Fibroblast of upper back skin (primary cell): ENCODE results near the gene HHATL.
"Not testable (repeated sequence)": the region's sequence is repeated elsewhere in the genome, so short reads cannot be mapped to it uniquely, and the experiment has no call there.

Experiments used
- DNase-seq: peaks from one replicate; pipeline ENCODE4 v3.0.0-alpha.2; 2013

HHATL gene

GRCh38 chr3:42733501-42734262 lies 31.1 kb upstream of the HHATL start:
- no peak for DNase-seq

- no peak for DNase-seq
Measured at GRCh38 chr3:42732829-42733459, 30.3 kb upstream of the HHATL start.

DNA sequence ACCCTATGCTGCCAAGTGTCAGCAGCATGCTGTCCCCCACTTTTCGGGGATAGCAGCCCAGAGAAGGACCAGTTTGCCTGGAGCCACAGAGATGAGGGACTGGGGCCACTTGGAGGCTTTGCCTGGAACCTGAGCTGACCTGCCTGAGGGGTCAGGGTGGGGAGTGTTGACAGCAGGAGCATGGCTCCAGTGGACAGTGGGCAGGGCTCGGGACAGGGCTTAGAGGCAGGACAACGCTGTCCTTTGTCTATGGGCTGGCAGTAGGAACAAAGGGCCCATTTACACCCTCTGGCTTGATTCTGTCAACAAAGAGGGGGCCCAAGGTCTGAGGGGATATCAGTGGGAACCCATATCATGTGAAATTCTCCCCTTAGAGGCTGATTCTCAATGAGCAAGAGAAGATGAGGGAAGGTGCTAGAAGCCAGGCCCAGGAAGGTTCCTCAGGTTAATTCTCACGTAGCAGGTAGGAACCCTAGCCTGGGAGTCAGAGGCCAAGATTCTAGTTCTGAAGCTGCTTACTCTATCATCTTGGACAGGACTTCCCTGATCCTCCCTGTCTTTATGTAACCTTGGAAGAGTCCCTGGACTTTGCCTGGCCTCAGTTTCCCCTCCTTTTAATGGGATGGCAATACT lies 29.7 kb upstream of the HHATL start:
- no peak for DNase-seq

- no peak for DNase-seq
Measured at GRCh38 chr3:42731476-42732195, 29.0 kb upstream of the HHATL start.

DNA sequence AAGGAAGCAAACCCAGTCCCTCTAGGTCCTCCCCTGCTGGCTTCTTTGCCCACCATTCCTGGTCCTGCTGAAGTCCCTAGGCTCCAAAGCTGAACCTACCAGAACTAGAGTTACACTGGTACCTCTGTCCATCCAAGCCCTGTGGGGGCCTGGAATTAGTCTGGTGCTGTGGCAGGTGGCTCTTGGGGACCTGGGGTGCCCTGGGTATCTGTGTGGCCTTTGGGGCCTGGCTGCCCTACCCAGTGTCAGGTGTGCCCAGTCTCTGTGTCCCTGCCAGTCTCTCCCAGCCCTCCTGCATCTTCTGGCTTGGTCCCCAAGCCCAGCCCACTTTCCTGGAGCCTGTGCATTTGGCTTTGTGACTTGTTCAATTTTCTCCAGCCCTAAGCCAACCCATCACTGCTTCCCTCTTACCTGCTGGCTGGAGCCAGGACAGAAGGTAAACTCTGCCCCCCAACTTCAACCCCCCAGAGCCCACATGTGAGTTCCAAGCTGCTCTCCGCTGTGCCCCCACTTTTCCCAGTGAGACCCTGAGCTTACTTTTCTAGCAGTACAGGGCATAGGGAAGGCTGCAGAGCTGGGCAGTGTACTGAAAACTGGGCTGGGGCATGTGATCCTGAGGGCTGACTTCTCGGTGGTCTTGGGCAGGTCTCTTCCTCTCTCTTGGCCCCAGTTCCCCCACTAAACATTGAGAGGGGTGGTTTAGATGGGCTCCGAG lies 28.3 kb upstream of the HHATL start:
- no peak for DNase-seq

DNA sequence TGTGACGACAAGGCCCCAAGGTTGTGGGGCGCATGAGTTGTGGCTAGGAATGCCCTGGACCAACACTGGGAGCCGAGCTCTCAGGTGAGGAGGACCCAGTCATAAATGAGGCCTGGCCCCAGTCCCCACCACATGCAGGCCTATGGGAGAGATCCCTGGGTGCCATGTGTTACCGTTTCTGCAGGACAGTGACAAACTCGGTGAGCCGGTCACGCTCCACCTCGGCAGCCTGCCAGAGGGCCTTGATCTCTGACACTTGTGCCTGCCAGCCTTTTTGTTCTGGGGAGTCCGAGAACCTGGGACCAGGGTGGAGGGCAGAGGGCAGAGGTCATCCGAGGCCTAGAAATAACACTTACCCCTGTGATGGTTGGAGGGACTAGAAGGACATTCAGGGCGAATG lies 27.7 kb upstream of the HHATL start:
- DNase-seq: no peak

- DNase-seq: no peak
Measured at GRCh38 chr3:42729404-42730145, 27.0 kb upstream of the HHATL start.

DNA sequence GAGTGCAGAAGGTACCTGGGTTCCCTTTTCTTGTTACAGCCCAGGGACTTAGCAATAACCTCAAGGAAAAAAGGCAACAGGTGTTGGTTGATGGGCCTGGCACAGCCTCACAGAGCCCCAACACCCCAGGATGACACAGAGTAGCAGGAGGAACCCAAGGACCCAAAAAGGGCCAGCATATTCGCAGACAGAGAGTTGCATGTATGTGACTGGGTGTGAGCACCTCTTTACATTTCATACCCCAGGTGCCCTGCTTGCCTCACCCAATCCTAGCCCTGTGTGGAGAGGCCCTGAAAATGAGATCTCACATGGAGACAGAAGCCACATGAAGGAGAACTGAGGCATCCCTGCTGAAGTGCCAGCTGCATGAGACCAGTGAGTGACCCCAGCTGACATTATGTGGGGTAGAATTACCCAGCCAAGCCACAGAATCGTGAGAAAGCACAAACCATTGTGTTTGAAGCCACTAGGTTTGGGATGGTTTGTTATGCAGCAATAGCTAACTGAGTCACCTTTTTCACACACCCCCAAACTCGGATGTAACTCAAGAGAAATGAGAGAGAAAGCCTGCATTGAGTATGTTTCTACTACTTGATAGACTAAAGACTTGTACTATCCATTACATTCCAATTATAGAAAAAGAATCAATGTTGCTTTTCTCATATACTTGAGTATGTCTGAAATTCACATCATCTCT lies 26.2 kb upstream of the HHATL start:
- DNase-seq: no peak

GRCh38 chr3:42728056-42728455 lies 25.5 kb upstream of the HHATL start:
- no peak for DNase-seq

GRCh38 chr3:42725454-42725853 lies 22.9 kb upstream of the HHATL start:
- no peak for DNase-seq

DNA sequence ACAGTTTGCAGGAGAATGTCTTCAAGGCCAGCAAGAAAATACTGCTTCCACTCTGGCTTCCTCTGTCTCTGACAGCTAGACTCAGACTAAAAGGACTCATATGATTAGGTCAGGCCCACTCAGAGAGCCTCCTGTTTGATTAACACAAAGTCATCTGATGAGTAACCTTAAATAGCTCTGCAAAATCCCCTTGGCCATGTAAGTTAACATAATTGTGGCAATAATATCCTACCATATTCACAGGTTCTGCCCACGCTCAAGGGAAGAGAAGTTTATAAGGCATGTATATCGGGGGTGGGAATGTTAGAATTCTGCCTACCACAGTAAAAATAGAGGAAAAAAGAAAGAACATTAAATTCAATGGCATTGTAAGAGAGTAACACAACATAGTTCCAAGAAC lies 20.6 kb upstream of the HHATL start:
- no peak for DNase-seq

- not testable (repeated sequence) for DNase-seq
Measured at GRCh38 chr3:42722442-42722841, 19.8 kb upstream of the HHATL start.

- DNase-seq: no peak
Measured at GRCh38 chr3:42721690-42722089, 19.1 kb upstream of the HHATL start.

DNA sequence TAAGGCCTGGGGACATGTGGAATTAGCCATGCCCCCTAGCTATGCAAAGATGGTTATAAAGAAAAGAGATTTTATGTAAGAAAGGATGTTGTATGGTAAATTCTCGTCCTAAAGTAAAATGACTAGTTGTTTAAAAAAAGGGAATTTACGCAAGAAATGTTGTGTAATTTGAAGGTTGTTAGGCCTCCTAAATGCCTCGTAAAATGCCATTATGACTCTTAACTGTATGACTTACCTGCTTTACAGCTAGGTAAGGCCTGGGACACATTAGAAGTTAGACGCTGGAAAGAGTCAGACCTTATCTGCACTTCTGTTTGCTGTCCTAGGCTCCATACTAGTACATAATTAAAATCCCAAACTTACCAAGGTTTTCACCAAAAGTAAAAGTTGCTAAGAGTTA lies 17.5 kb upstream of the HHATL start:
- no peak for DNase-seq

GRCh38 chr3:42719002-42719401 lies 16.4 kb upstream of the HHATL start:
- no peak for DNase-seq

- DNase-seq: no peak
Measured at GRCh38 chr3:42718338-42718737, 15.7 kb upstream of the HHATL start.

- DNase-seq: no peak
Measured at GRCh38 chr3:42717306-42717705, 14.7 kb upstream of the HHATL start.

GRCh38 chr3:42714171-42714852 lies 11.7 kb upstream of the HHATL start:
- DNase-seq: no peak

- DNase-seq: no peak
Measured at GRCh38 chr3:42713747-42714146, 11.1 kb upstream of the HHATL start.

DNA sequence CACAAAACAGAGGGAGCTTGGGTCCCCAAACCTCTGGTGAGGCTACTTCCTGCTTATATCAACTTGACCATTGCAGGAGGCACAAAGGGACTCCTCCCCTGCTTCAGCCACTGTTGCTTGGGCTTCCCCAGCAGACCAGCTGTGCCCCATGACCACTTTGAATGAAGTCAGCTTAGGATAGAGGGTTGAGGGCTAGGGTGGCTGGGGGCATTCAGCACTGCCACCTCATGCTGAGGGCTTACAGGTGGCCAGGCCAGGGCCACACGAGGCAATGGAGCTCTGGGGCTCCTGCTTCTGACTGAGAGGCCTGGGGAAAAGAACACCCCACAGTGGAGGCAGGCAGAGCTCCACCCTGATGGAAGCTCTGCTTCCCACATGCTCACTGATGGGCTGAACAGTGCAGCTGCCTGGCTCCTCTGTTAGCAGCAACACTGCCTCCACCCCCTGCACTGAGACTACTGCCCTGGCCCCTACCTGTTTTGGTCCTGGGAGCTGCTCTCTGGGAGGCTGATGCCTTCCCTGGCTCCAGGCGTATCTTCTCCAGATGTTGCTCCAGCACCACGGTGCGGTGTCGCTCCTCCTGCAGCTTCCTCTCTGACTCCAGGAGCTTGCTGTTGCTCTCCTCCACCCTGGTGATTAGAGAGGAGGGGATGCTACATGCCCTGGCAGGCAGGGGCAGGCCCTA lies 10.2 kb upstream of the HHATL start:
- DNase-seq: no peak

DNA sequence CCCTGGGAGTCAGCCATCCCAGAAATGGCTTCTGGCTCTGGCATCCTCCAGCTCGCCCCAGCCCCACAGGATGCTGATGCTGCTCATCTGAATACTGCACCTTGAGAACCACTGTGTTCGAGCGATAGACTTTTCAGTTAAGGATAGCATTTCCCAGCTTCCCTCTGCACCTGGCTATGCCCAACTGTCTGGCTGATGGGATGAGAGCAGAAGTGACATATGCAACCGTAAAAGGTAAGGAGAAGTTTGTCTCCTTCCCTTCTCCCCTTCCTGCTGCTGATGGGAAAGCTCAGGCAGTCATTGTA lies 9.7 kb upstream of the HHATL start:
- DNase-seq: no peak
